EL (cell line): ENCODE measurements around the gene SETDB1.

Source experiments
- DNase-seq: peaks from one replicate; pipeline ENCODE4 v3.0.0-alpha.2; 2016

The SETDB1 gene

GRCh38 chr1:151006327-151007052, 80.3 kb downstream of the SETDB1 start, which contains the start of gene MINDY1:
Gene MINDY1 (minus strand): TSS chr1:151006902. CDS start chr1:151002617, 4,285 bp downstream.
- DNase-seq = peak; percentile 85

DNA sequence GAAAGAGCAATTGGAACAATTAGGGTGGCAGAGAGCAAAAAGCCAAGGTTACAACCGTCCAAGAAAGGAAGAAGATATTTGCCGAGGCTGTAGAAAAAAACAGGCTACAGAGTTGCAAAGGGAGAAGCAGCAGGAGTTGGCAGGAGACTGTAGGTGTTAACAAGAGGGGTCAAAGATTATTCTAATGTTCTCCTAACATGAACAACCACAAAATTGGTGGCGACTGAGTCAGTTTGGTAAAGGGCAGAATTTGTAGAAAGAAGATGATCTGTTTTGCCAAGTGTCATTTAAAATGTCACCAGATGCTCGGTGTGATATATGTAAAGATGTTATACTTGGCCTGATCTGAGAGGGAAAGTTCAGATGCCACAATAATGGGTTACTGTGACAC, 81.7 kb downstream of the SETDB1 start:
- DNase-seq = no peak

DNA sequence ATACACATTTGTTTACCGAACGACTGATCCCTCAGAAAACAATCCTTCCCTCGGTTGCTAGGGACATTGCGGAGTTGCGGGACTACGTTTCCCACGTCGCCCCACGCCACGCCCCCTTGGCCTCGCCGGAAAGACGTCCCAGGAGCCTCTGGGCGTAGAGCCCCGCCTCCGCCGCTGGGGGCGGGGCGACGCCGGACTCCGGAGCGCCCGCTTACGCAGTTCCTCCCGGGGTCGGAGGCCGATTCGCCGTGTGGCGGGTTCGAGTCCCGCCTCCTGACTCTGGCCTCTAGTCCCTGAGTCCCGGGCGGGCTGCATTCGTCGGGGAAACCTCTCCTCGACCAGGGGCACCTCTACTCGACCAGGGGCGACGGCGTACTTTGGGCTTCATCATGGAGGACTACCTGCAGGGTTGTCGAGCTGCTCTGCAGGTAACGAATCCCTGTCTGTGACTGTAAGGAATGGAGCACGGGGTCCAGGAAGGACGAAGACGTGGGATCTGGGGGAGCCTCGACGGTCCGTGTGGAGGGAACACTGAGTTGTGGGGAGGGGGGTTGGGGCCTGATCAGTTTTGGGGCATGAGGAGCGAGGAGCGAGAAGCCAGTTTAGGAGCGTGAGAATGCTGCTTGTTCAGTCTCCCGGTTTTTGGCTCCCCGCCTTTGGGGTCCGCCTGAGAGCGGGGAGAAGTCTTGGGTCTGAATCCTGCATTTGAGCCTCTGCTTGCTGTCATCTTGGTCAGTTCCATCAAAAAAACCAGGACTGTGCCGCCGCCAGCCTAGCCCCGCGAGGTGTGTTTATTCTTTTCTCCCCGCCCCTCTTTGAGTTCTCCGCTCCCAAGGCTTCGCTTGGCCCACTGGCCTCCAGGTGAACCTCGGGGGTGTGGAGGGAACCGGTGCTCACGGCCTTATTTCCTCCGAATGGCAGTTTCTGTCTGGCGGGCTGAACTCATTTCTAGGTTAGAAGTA, 82.4 kb downstream of the SETDB1 start, which contains the start of gene PRUNE1:
Gene PRUNE1, plus strand, starts transcription at position 206 of the 962 bp plus-strand sequence. Its CDS starts 184 bp downstream, at position 390.
- peak; percentile 95 for DNase-seq

- peak; percentile 35 for DNase-seq
Measured at GRCh38 chr1:151009206-151009587, 83.0 kb downstream of the SETDB1 start.

DNA sequence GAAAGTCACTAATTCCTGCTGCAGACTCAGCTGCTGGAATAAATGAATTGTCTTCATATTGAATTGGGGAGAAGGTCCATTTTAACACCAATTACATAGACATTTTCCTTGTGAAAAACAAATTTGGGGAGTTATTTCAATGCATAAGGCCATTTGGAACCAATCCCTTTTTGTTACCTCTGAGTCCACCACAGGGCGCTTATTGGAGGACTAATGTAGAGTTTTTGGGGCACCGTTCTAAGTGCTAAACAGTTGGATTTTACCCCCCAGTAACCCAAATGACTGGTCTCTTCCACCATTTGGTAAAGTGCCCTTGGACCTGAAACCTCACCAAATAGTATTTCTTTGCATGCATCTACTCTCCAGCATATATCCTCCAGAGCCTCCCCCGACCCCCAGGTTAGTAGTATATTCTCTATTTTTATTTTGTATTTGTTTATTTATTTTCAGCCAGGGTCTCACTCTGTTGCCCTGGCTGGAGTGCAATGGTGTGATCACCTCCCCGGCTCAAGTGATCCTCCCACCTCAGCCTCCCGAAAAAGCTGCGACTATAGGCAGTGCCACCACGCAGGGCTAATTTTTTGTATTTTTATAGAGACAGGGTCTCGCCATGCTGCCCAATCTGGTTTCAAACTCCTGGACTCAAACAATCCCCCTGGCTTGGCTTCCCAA, 83.6 kb downstream of the SETDB1 start:
- DNase-seq = no peak

DNA sequence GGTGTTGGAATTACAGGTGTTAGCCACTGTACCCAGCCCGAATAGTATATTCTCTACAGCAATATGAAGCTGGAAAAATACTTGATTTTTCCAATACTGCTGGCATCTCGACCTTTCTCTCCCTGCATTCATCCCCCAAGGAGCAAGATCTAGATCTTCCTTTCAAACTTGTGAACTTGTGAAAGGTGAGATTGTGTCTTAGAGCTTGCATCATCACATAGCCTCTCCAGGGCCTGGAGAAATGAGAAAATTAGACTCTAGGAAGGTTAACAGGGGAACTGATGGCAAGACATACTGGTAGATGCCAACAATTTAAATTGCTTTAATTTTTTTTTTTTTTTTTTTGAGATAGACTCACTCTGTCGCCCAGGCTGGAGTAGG, 84.2 kb downstream of the SETDB1 start:
- DNase-seq = no peak

DNA sequence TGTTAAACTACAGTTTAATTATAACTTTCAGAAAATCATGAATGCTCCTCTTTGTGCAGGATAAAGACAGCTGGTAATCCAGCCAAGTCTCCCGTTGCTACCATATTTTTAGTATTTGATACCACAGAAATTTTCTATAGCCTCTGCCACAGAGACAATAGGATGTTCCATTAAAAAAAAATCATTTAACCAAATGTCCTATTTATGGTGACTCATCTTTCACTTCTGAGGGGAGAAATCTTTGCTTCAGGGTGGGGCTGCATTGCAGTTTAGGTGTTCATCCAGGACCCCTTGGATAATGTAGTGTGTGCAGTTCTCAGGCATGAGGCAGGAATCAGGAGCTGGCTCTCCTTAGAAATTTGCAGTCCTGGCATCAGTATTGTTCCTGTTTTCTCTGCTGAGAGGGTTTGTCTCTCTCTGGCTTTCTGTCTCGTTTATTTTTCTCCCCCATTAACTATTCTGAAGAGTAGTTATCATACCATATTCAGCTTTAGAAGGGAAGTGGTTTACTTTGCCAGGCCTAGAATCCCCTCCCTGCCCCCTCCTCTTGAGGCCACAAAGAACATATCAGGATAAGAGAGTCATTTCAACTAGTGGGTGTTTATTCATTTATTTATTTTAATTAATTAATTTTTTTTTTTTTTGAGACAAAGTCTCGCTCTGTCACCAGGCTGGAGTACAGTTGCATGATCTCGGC, 85.1 kb downstream of the SETDB1 start:
- DNase-seq = no peak

DNA sequence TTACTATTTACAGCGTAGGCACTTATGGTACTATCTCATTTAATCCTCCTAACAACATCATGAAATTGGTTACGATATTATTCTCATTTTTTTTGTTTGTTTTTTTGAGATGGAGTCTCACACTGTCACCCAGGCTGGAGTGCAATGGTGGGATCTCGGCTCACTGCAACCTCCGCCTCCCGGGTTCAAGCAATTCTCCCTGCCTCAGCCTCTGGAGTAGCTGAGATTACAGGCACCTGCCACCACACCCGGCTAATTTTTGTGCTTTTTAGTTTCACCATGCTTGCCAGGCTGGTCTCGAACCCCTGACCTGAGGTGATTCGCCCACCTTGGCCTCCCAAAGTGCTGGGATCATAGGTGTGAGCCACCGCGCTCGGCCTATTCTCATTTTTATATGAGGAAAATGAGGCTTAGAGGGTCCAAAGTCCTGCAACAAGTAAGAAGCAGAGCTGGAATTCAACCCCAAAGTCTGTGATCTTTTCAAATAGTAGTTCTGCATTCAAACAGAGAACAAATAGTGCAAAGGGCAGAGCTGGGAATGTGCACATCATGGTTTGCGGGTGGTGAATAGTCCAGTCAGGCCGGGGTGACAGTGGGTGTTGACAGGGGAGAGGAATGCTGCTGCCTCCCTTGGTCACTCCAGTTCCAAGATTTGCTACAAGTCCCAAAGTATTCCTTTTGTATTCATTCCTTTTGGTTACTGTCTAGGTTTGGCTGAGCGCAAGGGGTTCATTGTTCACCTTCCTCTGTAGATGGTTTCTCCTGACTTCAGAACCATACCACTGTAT, 86.7 kb downstream of the SETDB1 start:
- DNase-seq = no peak

GRCh38 chr1:151013518-151013917, 87.4 kb downstream of the SETDB1 start:
- DNase-seq = no peak
